Erythroblast (primary cell): Measurements from ENCODE around the gene FAM76A.

Experiments
- GATA1 ChIP-seq: IDR thresholded peaks from 2 replicates; pipeline ENCODE4 v1.6.1; 2011; ENCODE audit warnings: low read depth, mild to moderate bottlenecking, control low read depth, low read length, moderate library complexity
- POLR2A ChIP-seq: IDR thresholded peaks from 2 replicates; pipeline ENCODE4 v1.6.1; 2011; ENCODE audit warnings: mild to moderate bottlenecking, low read length

GRCh38 chr1:27809883-27810282 lies 84.1 kb downstream of the FAM76A start:
- TF ChIP-seq POLR2A (no peak), GATA1 (no peak)
